GM18502 (cell line): ENCODE data around the gene SIRT2.

Experiments used
- ATAC-seq: cut with Tn5 transposase; IDR thresholded peaks from one replicate; pipeline ENCODE4 v1.9.1; 2021; ENCODE audit warnings: mild to moderate bottlenecking; ENCODE audit not compliant: unreplicated experiment, poor library complexity

Gene SIRT2

DNA sequence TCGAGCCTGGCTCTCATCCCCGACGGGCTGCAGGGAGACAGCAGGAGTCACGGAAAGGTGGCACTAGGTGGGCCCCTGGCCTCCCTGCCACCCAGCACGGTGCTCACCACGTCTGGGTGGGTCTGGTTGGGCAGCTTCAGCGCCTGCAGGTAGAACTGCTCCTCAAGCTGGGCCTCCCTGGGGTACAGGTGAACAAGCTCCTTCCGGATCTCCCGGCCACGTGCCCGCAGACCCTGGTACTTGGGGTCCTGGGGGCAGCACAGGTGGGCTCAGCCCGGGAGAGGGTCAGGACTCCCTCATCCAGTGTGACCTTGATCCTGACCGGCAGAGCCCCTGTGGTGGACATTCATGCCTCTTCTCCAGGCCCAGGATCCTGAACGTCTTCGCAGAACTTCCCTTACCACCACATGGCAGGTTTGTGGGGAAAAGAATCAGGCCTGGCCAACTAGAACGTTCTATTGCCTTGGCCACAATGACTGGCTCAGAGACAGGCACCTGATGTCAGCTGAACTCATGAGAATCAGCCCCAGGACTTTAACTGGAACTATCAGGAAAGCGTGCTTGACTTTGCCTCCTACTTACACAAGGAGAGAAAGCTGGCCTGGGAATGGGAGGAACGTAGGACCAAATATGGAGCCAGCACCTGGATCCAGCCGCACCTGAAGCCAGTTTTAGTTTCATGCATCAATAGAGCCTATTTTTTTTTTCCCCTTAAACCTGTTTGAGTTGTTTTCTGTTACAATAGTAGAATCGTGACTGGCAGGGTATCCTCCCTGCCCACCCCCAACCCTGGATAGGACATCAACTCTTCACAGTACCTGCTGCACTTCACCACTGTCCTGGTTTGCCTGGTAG lies 22.2 kb upstream of the SIRT2 start:
- no peak for ATAC-seq

DNA sequence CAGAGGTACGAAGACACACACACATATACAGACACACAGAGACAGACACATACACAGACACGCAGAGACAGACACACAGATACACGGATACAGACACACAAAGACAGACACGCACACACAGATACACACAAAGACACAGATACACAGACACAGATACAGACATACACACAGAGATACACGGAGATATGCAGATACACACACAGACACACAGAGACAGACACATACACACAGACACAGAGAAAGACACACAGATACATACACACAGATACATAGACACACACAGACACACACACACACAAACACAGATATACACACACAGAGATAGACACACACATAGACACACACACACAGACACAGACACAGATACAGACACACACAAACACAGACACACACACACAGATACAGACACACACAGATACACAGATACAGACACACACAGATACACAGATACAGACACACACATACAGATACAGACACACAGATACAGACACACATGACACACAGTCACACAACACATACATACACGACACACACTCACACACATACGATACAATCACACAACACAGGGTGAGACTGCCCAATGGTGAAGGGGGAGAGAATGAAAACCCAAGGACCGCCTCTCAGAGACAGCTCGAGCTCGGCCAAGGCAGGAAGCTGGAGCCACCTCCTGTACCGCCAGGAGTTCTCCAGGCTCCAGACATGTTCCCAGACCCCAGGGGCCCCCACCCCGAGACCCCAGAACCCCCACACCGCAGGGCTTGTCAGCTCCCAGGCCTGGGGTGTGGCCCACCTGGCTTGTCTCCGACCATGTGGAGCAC lies 21.4 kb upstream of the SIRT2 start:
- ATAC-seq = no peak

DNA sequence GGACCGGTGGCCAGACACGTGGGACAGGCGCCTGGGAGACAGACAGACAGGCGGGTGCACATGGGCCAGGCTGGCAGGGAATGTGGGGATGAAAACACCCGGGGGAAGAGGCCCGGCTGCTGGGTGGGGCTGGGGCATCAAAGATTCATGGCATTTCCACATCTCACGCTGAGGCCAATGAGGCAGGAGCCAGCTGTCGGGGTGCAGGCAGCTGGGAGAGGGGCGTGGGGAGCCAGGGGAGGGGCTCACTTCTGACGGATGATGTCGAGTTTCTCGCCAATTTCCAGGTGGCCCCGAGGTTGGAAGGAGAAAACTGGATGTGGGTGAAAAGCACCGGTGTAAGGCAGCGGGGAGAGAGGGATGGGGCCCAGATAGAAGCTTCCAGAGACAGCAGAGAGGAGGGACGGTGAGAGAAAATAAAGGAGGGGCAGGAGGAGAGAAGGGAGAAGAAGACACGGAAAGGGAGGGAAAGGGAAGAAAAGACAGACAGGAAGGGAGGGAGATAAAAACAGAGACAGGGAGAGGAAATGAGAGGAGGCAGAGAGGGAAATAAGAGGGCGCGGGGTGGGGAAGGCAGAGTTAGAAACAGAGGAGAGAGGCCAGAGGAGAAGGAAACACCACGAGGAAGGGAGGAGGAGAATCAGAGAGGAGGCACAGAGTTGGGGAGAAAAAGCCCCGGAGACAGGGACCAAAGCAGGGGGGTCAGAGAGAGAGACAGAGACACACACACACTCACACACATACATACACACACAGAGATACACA lies 20.6 kb upstream of the SIRT2 start:
- no peak for ATAC-seq

- ATAC-seq = no peak
Observed at GRCh38 chr19:38918526-38918925, 19.1 kb upstream of the SIRT2 start.

DNA sequence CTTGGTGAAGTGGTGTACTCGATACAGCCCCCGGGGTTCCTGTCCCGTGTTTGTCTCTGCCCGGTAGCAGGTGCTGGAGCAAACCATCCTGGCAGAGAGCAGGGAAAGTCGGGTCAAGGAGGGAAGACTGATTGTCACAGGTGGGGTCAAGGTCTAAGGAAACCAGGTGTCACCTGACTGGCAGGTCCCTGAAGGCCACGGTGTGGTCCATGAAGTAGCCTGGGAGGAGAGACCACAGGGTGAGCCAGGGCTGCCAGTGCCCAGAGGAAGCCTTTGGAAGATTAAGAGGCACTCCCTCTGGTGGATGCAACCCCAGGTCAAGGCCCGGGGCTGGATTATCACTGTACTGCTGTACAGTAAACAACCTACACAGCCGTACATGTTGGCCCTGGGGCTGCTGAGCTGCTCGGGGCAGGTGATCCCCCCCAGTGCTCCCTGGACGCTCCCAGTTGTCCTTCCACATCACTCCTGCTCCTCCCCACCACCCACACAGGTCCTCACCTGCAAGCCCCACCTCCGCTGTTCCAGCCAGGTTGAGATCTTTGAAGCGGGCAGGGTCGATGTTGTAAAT lies 18.6 kb upstream of the SIRT2 start:
- no peak for ATAC-seq

DNA sequence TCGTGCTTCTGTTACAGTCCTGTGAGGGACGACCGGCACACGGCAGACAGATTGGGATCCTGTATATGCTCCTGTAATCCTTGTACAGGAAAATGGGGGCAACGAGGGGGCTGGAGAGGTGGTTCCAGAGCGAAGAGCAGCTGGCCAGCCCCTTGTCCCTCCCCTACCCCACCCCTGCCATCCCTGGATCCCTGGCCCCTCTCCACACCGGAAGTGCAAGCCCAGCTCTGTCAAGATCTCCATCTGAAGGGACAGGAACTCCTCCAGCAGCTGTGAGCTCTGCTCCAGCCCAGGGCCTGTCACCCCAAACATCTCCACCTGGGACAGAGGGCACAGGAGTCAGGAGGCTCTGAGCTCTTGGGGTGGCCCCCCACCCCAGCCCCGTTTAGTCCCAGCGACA lies 18.1 kb upstream of the SIRT2 start:
- no peak for ATAC-seq

DNA sequence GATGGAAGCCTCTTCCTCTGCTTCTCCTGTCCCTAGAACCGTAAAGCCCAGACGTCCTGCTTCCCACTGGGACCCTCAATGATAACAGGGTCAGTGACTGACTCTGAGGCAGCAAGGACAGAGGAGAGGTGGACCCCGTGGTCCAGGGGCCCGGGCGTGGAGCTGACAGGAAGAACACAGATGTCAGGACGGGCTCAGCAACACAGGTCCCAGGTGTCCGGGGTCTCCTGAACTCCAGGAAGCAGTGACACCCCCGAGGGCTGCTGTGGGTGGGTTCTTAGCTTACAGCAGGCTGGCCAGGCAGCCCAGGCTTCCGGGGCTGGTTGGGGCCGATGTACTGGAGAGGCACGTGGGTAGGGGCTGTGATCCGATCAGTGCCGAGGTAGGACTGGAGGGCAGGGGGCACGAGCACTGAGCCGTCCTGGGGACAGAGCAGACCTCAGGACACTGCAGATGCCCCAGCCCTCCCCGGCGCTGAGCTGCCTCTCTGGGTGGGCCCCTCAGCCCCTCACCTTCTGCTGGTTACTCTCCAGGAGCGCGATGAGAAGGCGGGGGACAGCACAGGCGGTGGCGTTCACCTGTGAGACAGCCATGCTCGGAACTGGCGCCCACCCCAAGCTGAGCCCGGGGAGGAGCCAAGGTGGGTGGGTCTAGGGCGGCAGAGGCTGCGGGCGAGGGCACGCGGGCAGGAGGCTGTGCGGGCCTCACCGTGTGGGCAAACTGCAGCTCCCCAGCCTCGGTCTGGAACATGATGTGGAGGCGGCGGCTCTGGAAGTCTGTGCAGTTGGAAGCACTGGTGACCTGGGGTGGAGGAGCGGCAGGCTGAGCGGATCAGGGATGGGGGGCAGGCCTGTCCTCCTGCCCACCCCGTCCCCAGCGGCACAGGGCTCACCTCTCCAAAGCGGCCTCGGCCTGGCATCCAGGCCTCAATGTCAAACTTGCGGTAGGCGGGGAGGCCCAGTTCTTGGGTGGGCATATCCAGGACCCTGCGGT lies 16.2 kb upstream of the SIRT2 start:
- ATAC-seq = no peak

GRCh38 chr19:38913958-38914357 lies 14.5 kb upstream of the SIRT2 start:
- no peak for ATAC-seq

DNA sequence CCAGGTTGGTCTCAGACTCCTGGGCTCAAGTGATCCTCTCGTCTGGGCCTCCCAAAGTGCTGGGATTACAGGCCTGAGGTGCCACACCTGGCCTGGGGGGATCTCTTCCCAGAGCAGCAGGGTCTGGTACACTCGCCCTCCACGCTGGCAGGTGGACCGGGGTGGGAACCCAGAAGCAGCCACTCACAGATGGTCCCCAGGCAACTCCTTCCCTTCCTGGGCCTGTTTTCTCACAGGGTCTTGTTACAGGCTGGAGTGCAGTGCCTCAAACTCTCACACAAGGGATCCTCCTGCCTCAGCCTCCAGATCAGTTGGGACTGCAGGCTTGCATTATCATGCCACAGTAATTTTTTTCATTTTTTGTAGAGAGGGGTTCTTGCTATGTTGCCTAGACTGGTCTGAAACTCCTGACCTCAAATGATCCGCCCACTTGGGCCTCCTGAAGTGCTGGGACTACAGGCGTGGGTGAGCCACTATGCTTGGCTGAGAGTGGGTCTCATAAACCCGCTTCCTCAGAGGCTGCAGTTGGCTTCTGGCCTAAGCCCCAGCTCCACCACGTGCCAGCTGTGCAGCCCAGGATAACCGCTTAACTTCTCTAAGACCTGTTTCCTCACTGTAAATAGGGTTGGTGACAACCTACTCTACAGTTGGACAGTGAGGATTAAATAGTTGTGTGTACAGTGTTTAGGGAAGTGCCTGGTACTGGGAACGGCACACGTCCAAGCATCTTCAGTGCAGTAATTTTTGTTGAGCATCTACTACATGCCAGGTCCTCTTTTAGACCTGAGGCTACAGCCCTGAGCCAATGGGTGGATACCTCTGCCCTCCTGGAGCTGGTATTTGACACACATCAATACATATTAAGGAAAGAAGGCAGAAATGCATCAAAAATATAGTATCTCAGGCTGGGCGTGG lies 13.4 kb upstream of the SIRT2 start:
- ATAC-seq = no peak

DNA sequence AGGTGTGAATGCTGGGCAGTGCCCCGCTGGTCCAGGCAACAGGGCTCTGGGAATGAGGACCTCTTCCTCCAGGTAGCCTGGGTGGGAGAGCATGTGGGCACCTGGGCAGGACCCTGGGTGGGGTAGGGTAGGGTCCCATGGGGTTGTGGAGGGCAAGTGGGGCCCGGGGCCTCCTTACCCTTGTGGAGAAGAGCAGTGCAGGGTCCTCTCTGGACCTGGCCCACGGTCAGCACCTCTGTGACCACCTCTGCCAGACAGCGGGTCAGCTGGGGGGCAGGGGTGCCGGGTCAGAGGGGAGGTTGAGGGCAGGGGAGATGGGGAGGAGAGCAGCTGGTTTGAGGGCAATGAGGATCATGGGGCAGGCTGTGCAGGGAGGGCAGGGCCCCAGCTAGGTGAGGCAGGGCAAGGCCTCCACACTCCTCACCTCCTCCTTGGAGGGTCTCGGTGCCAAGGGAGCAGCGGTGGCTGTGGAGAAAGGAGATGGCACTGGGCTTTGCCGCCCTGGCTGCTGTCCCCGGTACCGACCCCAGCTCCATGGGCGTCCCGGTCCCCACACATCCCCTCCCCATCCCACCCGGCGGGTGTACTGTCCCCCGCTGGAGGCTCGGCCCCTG lies 12.1 kb upstream of the SIRT2 start:
- no peak for ATAC-seq

GRCh38 chr19:38910488-38910887 lies 11.1 kb upstream of the SIRT2 start:
- ATAC-seq = no peak

DNA sequence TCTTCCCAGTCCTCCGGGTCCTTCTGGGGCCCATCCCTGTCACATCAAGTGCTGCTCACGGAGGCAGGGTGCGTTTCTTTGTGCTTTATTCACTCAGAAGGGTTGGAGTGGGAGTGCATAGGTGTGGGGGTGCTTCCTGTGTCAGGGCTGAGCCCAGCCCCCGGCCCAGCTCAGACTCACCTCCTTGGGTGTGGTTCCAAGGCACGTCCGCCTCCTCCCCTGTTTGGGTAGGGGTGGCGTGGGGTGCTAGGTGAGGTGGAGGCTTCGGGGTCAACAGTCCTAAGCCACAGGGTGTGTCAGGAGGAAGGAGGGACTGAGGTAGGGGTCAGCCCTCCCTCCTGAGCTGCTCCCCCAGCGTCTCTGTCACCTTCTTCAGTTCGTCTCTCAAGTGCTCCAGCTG lies 9.5 kb upstream of the SIRT2 start:
- ATAC-seq = no peak

DNA sequence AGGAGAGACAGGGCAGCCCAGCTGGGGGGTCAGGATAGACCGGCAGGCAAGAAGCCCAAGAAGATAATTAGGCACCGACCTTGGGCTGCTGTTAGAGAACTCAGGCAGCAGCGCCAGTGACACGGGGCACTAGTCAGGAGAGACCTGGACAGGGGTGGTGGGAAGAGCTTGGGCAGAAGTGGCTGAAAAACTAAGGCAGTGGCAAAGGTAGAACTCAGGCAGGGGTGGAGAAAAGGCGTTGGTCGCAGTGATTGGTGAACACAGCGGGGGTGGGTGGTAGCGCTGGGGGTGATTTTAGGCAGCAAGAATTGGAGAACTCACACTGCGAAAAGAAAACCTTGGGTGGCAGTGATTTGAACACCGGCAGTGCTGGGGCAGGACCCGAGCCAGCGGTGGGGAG lies 8.3 kb upstream of the SIRT2 start:
- ATAC-seq = no peak

DNA sequence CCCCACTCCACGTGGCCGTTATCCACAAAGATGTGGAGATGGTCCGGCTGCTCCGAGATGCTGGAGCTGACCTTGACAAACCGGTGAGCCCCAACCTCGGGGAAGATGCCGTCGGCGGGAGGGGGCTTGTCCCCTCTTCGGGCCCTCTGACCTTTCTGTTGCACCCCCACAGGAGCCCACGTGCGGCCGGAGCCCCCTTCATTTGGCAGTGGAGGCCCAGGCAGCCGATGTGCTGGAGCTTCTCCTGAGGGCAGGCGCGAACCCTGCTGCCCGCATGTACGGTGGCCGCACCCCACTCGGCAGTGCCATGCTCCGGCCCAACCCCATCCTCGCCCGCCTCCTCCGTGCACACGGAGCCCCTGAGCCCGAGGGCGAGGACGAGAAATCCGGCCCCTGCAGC lies 7.8 kb upstream of the SIRT2 start:
- ATAC-seq = no peak

- no peak for ATAC-seq
Observed at GRCh38 chr19:38905620-38906019, 6.2 kb upstream of the SIRT2 start.

DNA sequence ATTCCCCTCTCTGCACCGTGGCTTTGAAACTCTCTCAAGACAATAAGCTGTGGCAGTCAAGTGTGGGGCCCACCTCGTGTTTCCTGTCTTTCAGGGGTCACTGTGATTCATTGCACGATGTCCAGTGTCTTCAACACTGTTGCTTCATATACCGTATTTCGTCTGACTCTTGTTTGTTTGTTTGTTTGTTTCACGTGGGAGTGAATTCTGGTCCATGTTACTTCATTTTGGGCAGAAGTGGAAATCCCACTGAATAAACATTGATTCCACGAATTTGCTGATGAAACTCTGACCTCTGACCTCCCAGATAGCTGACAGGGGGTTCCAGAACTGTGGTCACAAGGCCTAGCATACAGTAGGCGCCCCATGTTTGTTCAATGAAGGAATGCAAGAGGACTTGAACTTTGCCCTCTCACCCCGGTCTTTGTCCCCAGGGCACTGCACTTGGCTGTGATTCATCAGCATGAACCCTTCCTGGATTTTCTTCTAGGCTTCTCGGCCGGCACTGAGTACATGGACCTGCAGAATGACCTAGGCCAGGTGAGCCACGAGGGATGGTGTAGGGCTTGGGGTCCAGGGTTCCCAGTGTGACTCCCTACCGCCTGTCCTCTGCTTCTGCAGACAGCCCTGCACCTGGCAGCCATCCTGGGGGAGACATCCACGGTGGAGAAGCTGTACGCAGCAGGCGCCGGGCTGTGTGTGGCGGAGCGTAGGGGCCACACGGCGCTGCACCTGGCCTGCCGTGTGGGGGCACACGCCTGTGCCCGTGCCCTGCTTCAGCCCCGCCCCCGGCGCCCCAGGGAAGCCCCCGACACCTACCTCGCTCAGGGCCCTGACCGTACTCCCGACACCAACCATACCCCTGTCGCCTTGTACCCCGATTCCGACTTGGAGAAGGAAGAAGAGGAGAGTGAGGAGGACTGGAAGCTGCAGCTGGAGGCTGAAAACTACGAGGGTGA lies 5.4 kb upstream of the SIRT2 start:
- no peak for ATAC-seq

- ATAC-seq = no peak
Observed at GRCh38 chr19:38901683-38902082, 2.3 kb upstream of the SIRT2 start.
